ENCODE results near the gene MPP3. TPM values are rescaled to one million over a fixed set of nuclear protein-coding genes. Genes with fewer than 3 reads are reported as not detected.

MPP3 gene
- total and polyA plus RNA-seq, 2 of the 4 experiments (the other 2 are of a cell fraction): 5.7 to 11.9 TPM

- 77% methylated on average over 7 of the region's 8 CpGs; no CpG with 5 or more reads in 1 of the 2 experiments for WGBS, 2 experiments (ENCODE audit: extremely low coverage in 2 of 2, insufficient read length in 1 of 2)
Measured at GRCh38 chr17:43849116-43849515, 16.2 kb upstream of the MPP3 start.

More at GRCh38 chr17:43849116-43849515, 16.2 kb upstream of the MPP3 start:
- Histone ChIP-seq H4K5ac (ENCODE audit: low read depth, low read length) (no peak overlapping the region), H3K4me2 (ENCODE audit: low read depth, low read length) (no peak overlapping the region), H3K56ac (ENCODE audit: extremely low read depth, insufficient read depth, low read length) (no peak overlapping the region), H2BK5ac (ENCODE audit: low read depth, low read length, poor library complexity, severe bottlenecking) (no peak overlapping the region), H3K14ac (replicated peaks; ENCODE audit: low read depth, low read length) (no peak overlapping the region), H2AK5ac (ENCODE audit: low read depth, low read length) (no peak overlapping the region), H2AK9ac (replicated peaks; ENCODE audit: low read depth, low read length, poor library complexity) (no peak overlapping the region), H3K4ac (ENCODE audit: low read depth, low read length) (no peak overlapping the region), H3K9ac (ENCODE audit: low read depth, low read length) (no peak overlapping the region), H3K9me3 (ENCODE audit: control insufficient read depth, insufficient read depth, low read length) (no peaks in the 10 kb centered on the region), H2BK15ac (ENCODE audit: low read depth, low read length) (no peak overlapping the region), H3K4me3 (ENCODE audit: insufficient read depth, low read depth, low read length) (no peak overlapping the region), H4K20me1 (ENCODE audit: insufficient read depth, low read length) (no peaks in the 10 kb centered on the region), H2BK20ac (ENCODE audit: low read depth, low read length) (no peak overlapping the region), H3K18ac (ENCODE audit: low read depth, low read length) (no peak overlapping the region), H3K23ac (ENCODE audit: low read depth, low read length) (no peak overlapping the region), H3K27me3 (ENCODE audit: control insufficient read depth, insufficient read depth, low read length) (peaks cover 45% of the 10 kb centered on the region), H4K8ac (ENCODE audit: low read depth in 2 of 2, low read length in 2 of 2) (no peak overlapping the region), H3K4me1 (ENCODE audit: control insufficient read depth, insufficient read depth, low read length) (no peaks in the 10 kb centered on the region), H2BK120ac (ENCODE audit: low read depth, low read length) (no peak overlapping the region), H3K9me1 (ENCODE audit: insufficient read depth, low read length) (no peaks in the 10 kb centered on the region), H3K79me1 (ENCODE audit: low read depth in 1 of 2, low read length in 2 of 2) (no peaks in the 10 kb centered on the region), H2AFZ (replicated peaks; ENCODE audit: low read length, poor library complexity) (no peak overlapping the region), H3K36me3 (ENCODE audit: control insufficient read depth, insufficient read depth, low read length) (no peaks in the 10 kb centered on the region), H3K27ac (ENCODE audit: insufficient read depth, low read length) (no peak overlapping the region), H4K91ac (ENCODE audit: insufficient read depth, low read depth, low read length) (no peak overlapping the region)
- intact Hi-C loops (cut with micrococcal nuclease): loop anchor here (5.0 kb wide), 2 partner anchors 67 to 87 kb away; partner anchors contain the start of gene CFAP97D1
- BruUV-seq (replicated peaks): no TSS peak
- dilution Hi-C loops (cut with HindIII; ENCODE audit: low sequenced_read_pairs, unreplicated experiment): no loop called here
- ATAC-seq (ENCODE audit: low read depth) (no peak), DNase-seq (no peak)
- ChIA-PET CTCF (no interaction called here), POLR2A (ENCODE audit: unreplicated experiment) (no interaction called here)
- in situ Hi-C loops (cut with MboI; ENCODE audit: low sequenced_read_pairs): no loop called here
- TF ChIP-seq RFX5 (IDR thresholded peaks at IDR 0.05; ENCODE audit: low read depth, low read length) (no peak), RCOR1 (IDR thresholded peaks at IDR 0.05; ENCODE audit: insufficient replicate concordance, low read length) (no peak), SMC3 (IDR thresholded peaks at IDR 0.05; ENCODE audit: low read depth, low read length) (no peak), RAD21 (IDR thresholded peaks at IDR 0.05; ENCODE audit: low read length) (no peak), NFE2L2 (IDR thresholded peaks at IDR 0.05; ENCODE audit: low read depth, low read length) (no peak), BHLHE40 (IDR thresholded peaks at IDR 0.05; ENCODE audit: low read depth, low read length) (no peak), MAZ (IDR thresholded peaks at IDR 0.05; ENCODE audit: borderline replicate concordance, low read depth, low read length) (no peak), CEBPB (IDR thresholded peaks at IDR 0.05; ENCODE audit: low read depth, low read length) (no peak), ELK1 (IDR thresholded peaks at IDR 0.05; ENCODE audit: borderline replicate concordance, low read depth, low read length) (no peak), MXI1 (IDR thresholded peaks at IDR 0.05; ENCODE audit: borderline replicate concordance, low read depth, low read length) (no peak), POLR2A (IDR thresholded peaks at IDR 0.05; ENCODE audit: low read depth, low read length) (no peak), MAFK (IDR thresholded peaks at IDR 0.05; ENCODE audit: low read depth, low read length) (no peak), CTCF (conservative IDR thresholded peaks at IDR 0.05; ENCODE audit: low read depth, low read length) (no peak), CHD1 (IDR thresholded peaks at IDR 0.05; ENCODE audit: low read depth, low read length) (no peak), USF2 (IDR thresholded peaks at IDR 0.05; ENCODE audit: low read depth, low read length) (no peak)
